MG63 (cell line): ENCODE results near the gene CTDNEP1. TPM values are rescaled to one million over a fixed set of nuclear protein-coding genes. Genes with fewer than 3 reads are reported as not detected.

Experiments used
- DNase-seq: peaks from one replicate; pipeline ENCODE4 v3.0.0-alpha.2; 2020
- H3K27me3 ChIP-seq: fragments of 250-450 bp; sonication (Bioruptor Pico); 2 replicates; pipeline ENCODE4 v1.5.1; 2020; ENCODE audit warnings: mild to moderate bottlenecking, moderate library complexity
- H3K36me3 ChIP-seq: fragments of 250-450 bp; sonication (Bioruptor Pico); 2 replicates; pipeline ENCODE4 v1.5.1; 2020; ENCODE audit warnings: mild to moderate bottlenecking, moderate library complexity
- H3K4me3 ChIP-seq: fragments of 250-450 bp; sonication (Bioruptor Pico); 2 replicates; pipeline ENCODE4 v1.5.1; 2020; ENCODE audit warnings: mild to moderate bottlenecking, moderate library complexity
- H3K9me3 ChIP-seq: fragments of 250-450 bp; sonication (Bioruptor Pico); 2 replicates; pipeline ENCODE4 v1.5.1; 2020; ENCODE audit warnings: mild to moderate bottlenecking, moderate library complexity
- total RNA-seq: library from RNA; depleted of rRNA; stranded (reverse); fragments of >200 nt; shearing (Covaris generic); gene quantifications from 2 replicates; pipeline ENCODE4 v1.2.3, GENCODE V29; 2014; ENCODE audit warnings: low replicate concordance

Gene CTDNEP1
- total RNA-seq, 1 experiment from 2014 or later, result 7.8 TPM

DNA sequence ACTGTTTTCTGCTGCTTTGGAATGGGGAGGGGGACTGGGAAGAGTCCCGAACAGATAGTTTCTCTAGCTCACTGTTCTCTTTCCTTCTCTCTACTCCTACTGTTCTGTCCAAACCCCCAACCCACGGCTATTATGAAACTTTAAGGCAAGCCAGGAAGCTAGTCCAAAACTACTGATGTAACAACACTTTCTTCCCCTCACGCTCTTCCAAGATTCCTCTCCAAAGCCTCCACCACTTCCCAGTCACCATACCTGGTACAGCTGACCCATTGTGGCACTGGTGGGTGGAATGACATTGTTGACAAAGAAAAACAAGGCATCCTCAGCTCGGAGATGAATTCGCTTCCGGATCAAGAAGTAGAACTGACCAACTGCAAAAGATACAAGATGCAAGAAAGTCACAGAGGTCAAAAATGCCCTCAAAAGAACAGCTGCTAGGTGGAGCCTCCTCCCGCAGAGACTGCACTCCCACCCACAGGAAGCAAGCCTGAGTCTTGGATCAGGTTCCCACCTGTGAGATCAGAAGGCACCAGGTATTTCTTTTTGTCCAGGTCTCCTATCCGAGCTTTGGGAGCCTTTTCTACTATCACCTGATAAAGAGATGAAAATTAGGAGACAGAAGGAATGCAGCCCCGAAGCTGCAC is 10.3 kb downstream of the CTDNEP1 start:
- no peak for DNase-seq
- Histone ChIP-seq H3K4me3 (peak overlapping the region; percentile 91), H3K36me3 (peaks cover 34% of the 10 kb centered on the region), H3K9me3 (no peaks in the 10 kb centered on the region), H3K27me3 (no peaks in the 10 kb centered on the region)

DNA sequence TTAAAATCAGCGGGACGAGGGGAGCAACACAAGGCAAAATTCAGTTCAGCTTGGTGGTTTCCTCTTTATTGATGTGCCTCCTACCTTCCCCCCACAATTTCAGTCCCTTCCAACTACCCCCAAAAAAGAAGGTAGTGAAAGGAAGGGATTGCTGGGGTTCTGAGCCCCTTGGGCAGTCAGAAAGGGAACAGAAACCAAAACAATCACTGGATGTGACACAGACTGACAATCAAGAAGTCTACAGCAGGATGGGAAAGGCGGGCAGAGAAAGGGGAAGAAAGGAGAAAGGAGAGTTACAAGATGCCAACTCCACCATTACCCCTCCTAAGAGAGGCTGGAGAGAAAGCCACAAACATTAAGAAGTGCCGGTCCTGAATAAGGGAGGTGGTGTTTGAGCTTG is 11.2 kb downstream of the CTDNEP1 start:
- Histone ChIP-seq H3K36me3 (peaks cover 32% of the 10 kb centered on the region), H3K27me3 (no peaks in the 10 kb centered on the region), H3K9me3 (no peaks in the 10 kb centered on the region), H3K4me3 (no peak overlapping the region; the same call in 1 of the 2 replicates)
- no peak for DNase-seq

GRCh38 chr17:7239091-7240027 is 12.2 kb downstream of the CTDNEP1 start, which contains the start of gene PHF23:
Gene PHF23, minus strand, starts transcription at chr17:7239457. Its CDS starts 178 bp downstream, at chr17:7239279.
- H3K36me3 ChIP-seq, result peaks cover 41% of the 10 kb centered on the region
- DNase-seq, result peak; percentile 95

GRCh38 chr17:7238420-7239090 is 13.0 kb downstream of the CTDNEP1 start:
- peaks cover 41% of the 10 kb centered on the region for H3K36me3 ChIP-seq
- no peaks in the 10 kb centered on the region for H3K9me3 ChIP-seq
- DNase-seq, result peak; percentile 40
- H3K27me3 ChIP-seq, result no peaks in the 10 kb centered on the region
- H3K4me3 ChIP-seq, result peak overlapping the region; percentile 79

More at GRCh38 chr17:7239091-7240027, 12.2 kb downstream of the CTDNEP1 start, which contains the start of gene PHF23:
- Histone ChIP-seq H3K27me3 (no peaks in the 10 kb centered on the region), H3K4me3 (peak within 1 kb of the TSS; percentile 79), H3K9me3 (no peaks in the 10 kb centered on the region)

- Histone ChIP-seq H3K4me3 (peak overlapping the region; percentile 79), H3K9me3 (no peaks in the 10 kb centered on the region), H3K36me3 (peaks cover 41% of the 10 kb centered on the region), H3K27me3 (no peaks in the 10 kb centered on the region)
- DNase-seq, result peak; percentile 51
These were observed 13.6 kb downstream of the CTDNEP1 start for GRCh38 chr17:7237761-7238419.

- no peak for DNase-seq
- Histone ChIP-seq H3K9me3 (no peaks in the 10 kb centered on the region), H3K36me3 (peaks cover 41% of the 10 kb centered on the region), H3K4me3 (peak overlapping the region; percentile 79), H3K27me3 (no peaks in the 10 kb centered on the region)
These were observed 14.2 kb downstream of the CTDNEP1 start for GRCh38 chr17:7237266-7237760.

GRCh38 chr17:7236808-7237207 is 14.7 kb downstream of the CTDNEP1 start:
- H3K36me3 ChIP-seq, result peaks cover 41% of the 10 kb centered on the region
- H3K4me3 ChIP-seq, result no peak overlapping the region
- no peaks in the 10 kb centered on the region for H3K27me3 ChIP-seq
- no peak for DNase-seq
- no peaks in the 10 kb centered on the region for H3K9me3 ChIP-seq

DNA sequence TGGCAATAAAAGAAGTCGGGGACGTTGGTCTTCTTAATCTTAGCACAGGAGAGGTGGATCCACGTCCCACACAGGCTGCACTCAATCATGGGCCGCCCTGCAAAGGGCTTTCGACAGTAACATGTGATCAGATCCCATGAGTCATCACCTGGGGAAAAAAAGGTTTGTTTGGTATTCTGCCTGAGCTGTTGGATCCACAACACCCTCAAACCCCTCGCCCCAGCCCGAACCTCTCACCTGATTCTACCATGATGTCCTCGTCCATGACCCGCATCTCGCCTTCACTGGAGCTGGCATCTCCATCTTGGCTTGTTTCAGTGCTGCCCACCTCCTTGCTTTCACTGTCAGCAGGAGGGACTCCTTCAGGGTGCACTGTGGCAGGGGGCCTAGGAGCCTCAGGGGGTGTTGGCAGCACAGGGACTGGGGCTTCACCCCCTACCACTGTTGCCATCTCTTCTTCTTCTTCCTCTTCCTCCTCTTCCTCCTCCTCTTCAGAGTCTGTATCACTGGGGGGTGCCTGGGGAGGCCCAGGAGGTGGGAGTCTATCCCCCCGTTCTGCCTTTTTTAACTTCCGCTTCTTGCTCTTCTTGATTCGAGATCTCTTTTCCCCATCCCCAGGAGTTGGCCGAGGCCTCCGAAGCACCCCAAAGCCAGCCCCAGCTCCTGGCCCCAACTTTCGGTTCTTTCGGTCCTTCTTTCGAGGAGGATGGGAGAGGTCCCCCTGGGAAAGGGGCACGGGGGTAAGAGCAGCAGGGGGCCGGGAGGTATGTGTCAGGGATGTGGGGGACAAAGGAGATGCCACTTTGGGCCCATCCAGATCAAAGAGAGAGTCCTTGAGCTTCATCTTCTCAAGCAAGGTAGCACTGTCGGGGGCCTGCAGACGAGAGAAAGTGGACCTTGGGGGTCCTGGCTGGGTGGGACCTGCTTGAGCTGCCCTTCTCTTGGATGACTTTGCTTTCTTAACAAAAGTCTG is 15.6 kb downstream of the CTDNEP1 start:
- Histone ChIP-seq H3K9me3 (no peaks in the 10 kb centered on the region), H3K27me3 (no peaks in the 10 kb centered on the region), H3K4me3 (no peak overlapping the region), H3K36me3 (peaks cover 38% of the 10 kb centered on the region)
- no peak for DNase-seq

DNA sequence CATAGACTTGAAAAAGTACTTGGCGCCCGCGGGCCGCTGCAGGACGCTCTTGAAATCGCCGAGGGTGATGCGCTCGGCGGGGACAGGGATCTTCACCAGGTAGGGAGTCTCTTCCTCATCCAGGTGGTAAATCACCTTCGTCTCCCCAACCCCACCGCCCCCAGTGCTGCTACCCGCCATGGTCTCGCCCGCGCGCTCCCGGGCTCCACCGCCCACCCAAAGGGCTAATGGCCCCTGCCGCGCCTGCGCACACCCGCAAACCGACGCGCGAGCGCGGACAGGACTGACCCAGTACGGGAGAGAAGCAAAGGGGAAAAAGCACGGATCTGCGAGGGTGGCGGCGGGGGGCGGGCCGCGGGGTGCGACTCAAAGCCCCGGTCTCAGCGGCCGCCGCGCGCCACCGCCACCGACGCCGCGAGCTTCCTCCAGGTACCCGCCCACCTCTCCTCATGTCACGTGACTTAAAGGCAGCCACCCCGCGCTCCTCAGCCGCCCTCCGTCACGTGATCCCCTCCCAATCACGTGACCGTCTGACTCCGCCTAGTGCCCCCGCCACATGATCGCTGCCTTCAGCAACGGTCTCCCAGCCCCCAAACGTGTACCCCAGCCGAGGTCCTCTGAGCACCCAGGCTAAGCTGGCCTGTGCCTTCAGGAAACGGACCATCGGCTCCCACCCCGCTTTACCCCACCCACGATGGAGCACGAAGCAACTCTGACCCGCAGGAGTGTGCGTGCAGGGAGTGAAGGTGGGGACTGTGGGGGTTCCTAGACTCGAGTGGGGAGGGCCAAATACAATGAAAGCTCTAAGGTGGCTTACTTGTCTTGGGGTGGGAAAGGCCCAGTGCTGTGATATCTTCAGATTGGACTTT is 17.2 kb downstream of the CTDNEP1 start, which contains the start of gene DVL2:
TSS of gene DVL2 (minus strand) at position 435 of the 869 bp plus-strand sequence. CDS start at position 180, 255 bp downstream.
- H3K36me3 ChIP-seq, result peaks cover 26% of the 10 kb centered on the region
- H3K4me3 ChIP-seq, result peak within 1 kb of the TSS; percentile 76
- DNase-seq, result peak; percentile 88
- H3K9me3 ChIP-seq, result no peaks in the 10 kb centered on the region
- no peaks in the 10 kb centered on the region for H3K27me3 ChIP-seq

DNA sequence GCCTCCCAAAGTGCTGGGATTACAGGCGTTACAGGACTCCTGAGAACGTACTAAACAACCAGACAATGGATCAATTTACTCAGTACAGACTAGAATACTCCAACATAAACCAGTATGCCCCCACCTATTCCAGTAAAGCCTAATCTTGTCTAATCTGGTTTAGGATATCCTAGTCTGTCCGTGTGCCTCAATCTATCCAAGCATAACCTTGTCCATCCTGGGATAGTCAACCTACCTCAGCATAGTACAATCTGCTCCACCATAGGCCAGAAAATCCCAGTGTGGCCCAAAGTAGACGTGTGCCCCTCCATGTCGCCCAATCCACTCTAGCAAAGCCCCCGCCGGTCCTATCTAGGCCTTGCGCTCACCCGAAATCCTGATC is 17.8 kb downstream of the CTDNEP1 start:
- no peaks in the 10 kb centered on the region for H3K9me3 ChIP-seq
- no peak for DNase-seq
- no peaks in the 10 kb centered on the region for H3K27me3 ChIP-seq
- H3K4me3 ChIP-seq, result peak overlapping the region; percentile 76
- peaks cover 26% of the 10 kb centered on the region for H3K36me3 ChIP-seq

- Histone ChIP-seq H3K27me3 (no peaks in the 10 kb centered on the region), H3K36me3 (peaks cover 21% of the 10 kb centered on the region), H3K9me3 (no peaks in the 10 kb centered on the region), H3K4me3 (no peak overlapping the region)
- DNase-seq, result no peak
These were observed 19.4 kb downstream of the CTDNEP1 start for GRCh38 chr17:7232114-7232513.

GRCh38 chr17:7229504-7229903 is 22.0 kb downstream of the CTDNEP1 start:
- H3K4me3 ChIP-seq, result no peak overlapping the region
- peaks cover 10% of the 10 kb centered on the region for H3K36me3 ChIP-seq
- DNase-seq, result no peak

GRCh38 chr17:7228920-7229319 is 22.6 kb downstream of the CTDNEP1 start:
- Histone ChIP-seq H3K36me3 (peaks cover 13% of the 10 kb centered on the region), H3K27me3 (no peaks in the 10 kb centered on the region), H3K4me3 (no peak overlapping the region), H3K9me3 (no peaks in the 10 kb centered on the region)
- no peak for DNase-seq

More at GRCh38 chr17:7229504-7229903, 22.0 kb downstream of the CTDNEP1 start:
- H3K9me3 ChIP-seq, result no peaks in the 10 kb centered on the region
- no peaks in the 10 kb centered on the region for H3K27me3 ChIP-seq
